ENCODE results near the gene ZNF771.

The ZNF771 gene

DNA sequence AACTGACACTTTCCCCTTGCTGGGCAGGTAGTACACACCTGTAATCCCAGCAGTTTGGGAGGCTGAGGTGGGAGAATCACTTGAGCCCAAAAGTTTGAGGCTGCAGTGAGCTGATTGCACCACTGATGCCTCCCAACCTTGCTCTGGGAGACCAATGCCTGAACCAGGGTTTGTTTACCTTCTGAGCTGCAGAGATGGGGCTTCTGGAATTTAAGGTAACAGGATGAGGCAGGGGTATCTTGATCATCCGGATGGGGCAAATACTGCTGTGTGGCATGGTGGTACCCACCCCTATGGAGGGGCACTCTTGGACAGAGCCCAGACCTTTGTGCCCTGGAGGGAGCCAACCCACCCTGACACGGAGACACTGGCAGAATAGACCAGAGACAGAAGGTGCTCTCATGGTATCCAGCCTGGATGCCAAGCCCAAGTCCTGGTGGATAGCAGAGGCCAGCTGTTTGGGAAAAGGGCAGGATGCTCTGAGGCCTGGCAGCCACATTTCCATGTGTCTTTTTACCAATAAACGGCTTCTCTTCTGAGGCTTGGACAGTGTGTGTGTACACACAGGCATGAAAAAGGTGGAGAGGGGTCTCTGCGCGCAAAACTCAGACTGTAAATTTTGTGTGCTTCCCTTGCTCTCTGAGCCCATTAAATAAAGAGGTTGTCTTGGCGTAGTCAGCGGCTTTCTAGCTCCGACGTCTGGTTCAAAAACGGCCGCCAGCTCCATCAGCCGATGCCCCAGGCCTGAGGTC, 7.8 kb upstream of the ZNF771 start:
- DNase-seq, result no peak

DNA sequence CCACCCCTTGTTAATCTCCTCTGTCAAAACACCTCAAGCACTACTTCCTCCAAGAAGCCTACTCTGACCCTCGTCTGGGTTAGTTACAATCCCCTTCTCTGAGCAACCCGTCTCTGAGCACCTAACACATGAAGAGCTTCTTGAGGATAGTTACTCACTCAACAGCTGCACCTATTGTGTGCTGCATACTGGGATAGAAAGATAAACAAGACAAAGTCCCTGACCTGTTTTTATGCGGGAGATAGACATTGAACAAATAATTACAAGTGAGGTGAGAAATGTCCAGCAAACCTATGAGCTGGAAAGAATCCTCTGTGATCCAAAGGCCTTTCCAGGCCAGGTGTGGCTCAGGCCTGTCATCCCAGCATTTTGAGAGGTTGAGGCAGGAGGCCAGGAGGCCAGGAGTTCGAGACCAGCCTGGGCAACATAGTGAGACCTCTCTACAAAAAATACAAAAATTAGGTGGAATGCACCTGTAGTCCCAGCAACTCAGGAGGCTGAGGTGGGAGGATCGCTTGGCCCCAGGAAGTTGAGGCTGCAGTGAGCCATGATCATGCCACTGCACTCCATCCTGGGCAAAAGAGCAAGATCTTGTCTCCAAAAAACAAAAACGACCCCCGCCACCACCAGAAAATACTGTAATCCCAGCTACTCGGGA, 5.5 kb upstream of the ZNF771 start:
- no peak for DNase-seq

DNA sequence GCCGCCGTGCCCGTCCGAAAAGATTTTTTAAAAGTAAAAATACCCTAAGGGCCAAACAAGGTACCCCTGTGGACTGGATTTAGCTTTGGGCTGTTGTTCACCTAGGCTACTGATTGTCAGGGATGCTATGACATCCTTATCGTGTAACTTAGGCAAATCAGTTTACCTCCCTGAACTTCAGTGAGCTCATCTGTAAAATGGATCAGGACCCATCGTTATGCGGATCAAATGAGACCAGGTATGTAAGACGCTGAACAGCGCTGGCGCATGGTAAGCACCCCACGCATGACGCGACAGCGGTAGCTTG, 658 bp upstream of the ZNF771 start:
- DNase-seq, result peak; percentile 33

DNA sequence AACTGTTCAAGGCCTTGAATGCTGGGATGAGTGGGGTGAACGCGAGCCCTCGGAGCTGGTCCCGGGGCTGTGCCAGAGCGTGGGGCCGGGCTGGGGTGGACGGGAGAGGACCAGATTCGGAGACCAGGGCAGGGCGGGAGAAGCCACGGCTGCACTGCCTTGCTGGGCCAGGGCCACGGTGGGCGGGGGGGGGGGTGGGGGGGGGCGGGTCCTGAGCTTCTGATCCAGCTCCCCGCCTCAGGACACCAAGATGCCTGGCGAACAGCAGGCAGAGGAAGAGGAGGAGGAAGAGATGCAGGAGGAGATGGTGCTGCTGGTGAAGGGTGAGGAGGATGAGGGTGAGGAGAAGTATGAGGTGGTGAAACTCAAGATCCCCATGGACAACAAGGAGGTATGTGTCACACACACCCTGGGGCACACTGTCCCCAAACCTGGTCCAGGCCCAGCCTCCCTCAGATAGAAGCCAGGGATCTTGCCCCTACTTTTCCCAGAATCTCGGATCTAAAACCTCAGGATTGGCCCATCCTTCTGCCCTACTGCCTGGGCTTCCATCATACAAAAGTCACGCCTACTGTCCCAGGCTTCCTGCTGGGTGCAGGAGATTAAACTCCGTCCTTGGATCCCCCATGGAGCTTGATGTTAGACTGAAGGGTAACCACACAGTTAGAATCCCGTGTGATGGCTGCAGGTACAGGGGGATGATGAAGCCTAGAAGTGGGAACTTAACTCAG, 563 bp downstream of the ZNF771 start:
- no peak for DNase-seq

DNA sequence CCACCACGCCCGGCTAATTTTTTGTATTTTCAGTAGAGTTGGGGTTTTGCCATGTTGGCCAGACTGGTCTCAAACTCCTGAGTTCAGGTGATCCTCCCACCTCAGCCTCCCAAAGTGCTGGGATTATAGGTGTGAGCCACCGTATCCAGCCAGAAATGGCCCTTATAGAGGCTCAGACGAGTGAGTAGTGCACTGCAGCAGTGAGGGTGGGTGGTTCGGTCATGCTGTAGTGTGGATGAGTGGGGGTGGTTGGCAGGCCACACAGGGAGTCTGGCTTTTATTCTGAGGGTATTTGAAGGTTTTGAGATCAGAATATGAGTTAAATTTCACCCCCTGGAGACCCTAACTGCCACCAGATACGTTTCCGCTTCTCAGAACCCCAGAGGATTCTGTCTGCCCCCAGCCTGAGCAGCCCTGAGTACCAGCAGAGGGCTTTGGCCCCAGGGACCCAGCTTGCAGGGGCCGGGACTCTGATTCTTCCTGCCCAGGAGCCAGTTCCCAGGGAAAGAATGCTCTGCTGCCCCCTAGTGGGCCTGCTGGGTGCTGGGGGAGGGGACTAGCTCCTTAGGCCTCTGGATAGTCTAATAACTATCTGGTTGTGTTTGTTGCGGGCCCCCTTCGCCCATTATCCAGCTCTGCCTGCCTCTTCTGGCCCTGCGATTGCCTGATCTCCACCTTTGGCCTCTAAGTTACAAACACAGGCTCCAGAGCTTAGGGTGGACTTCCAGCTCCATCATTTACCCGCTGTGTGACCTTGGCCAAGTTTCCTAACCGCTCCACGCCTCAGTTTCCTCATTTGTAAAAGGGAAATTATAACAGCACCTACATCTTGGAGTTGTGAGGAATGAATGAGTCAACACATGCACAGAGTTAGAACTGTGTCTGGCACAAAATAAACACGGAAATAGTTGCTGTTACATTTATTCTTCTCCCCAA, 2.0 kb downstream of the ZNF771 start:
- DNase-seq, result peak; percentile 95

DNA sequence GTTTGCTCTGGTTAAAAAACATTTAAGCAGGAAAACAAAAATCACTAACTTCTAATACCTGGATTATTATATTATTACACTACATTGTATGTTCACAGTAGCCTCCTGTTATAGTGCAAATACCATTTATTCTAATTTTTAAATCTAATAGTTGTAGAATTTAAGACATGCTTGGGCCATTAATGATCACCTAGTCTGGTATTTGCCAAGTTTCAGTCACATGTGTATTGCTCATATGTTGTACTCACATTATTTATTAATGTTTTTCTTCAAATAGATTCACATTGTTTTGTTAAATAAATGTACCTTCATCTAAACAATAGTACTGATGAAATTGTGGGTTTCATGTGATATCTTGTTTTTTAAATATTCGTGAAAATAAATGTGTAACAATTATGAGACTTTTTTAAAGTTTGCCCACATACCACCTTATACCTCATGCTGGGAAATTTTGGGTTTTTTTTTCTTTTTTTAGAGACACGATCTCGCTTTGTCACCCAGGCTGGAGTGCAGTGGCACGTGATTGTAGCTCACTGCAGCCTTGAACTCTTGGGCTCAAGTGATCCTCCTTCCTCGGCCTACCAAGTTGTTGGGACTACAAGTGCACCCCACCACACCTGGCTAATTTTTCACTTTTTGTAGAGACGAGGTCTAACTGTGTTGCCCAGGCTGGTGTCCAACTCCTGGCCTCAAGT, 5.9 kb downstream of the ZNF771 start:
- DNase-seq, result no peak

DNA sequence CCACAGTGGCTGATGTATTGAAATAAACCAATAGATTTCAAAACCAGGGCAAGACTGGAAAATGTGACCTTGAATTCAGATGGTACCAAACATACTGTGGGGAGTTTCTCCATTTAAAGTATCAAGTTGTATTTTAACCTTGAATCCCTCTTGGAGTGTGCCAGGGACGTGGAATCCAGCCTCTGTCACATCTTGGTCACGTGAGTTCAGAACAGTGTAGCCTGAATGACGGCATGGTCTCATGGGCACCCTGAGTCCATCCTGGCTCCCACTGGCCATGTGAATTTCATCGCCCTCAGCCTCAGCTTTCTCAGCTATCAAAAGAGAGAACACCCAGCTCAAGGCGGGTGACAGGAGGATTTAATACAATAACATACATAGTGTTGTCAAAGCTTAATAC, 6.8 kb downstream of the ZNF771 start:
- no peak for DNase-seq

DNA sequence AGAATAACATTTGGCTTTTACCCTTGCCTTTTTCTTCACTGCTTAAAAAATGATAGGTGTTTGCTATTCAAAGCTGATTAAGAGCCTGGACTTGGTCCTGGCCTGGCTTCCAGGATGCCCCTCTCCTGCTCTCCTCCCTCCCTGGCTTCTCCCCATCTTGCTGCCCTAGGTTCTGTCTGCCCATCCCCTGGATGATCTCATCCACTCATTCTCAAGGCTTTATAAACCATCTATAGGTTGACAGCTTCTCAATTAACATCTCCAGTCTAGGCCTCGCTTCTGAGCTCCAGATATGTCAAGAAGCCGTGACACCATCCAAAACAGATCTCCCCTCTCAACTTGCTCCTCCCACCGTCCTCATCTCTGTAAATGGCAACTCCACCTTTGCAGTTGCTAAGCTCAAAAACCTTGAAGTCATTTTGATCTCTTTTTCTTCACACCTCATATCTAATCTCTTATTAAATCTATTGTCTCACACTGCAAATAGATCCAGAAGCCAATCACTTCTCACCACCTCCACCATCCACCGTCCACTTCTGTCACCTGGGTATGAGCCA, 8.7 kb downstream of the ZNF771 start:
- no peak for DNase-seq

DNA sequence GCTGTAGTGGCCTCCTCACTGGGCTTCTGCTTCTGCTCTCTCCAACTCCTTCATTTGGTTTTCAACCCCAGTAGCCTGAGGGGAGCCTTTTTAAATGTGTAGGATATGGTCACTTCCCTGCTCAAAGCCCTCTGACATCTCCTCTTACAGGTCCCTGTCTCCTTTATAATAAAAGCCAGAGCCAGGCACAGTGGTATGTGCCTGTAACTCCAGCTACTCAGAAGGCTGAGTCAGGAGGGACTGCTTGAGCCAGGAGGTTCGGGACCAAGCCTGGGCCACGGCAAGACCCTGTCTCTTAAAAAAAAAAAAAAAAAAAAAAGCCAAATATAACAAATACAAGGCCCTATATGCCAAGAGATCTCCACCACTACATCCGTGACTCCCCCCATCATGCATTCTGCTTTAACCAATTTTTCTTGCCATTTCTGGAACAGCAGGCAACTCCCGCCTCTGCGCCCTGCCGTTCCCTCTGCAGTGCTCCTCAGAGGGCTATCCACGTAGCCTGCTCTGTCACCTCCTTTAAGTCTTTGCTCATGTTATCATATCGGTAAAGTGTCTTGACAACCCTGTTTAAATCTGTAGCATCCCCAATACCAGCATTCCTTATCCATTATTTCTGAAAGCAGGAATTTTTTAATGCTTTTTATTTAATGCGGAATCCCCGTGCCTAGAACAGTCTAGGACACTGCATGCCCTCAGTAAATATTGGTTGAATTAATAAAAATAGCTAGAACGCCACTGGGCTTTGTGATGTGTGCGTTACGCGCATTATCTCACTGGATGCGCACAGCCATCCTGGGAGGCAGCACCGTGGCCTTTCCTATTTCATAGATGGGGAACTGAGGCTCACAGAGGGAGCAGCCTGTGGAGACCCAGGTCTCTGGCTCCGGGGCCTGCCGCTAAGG, 9.5 kb downstream of the ZNF771 start:
- no peak for DNase-seq

DNA sequence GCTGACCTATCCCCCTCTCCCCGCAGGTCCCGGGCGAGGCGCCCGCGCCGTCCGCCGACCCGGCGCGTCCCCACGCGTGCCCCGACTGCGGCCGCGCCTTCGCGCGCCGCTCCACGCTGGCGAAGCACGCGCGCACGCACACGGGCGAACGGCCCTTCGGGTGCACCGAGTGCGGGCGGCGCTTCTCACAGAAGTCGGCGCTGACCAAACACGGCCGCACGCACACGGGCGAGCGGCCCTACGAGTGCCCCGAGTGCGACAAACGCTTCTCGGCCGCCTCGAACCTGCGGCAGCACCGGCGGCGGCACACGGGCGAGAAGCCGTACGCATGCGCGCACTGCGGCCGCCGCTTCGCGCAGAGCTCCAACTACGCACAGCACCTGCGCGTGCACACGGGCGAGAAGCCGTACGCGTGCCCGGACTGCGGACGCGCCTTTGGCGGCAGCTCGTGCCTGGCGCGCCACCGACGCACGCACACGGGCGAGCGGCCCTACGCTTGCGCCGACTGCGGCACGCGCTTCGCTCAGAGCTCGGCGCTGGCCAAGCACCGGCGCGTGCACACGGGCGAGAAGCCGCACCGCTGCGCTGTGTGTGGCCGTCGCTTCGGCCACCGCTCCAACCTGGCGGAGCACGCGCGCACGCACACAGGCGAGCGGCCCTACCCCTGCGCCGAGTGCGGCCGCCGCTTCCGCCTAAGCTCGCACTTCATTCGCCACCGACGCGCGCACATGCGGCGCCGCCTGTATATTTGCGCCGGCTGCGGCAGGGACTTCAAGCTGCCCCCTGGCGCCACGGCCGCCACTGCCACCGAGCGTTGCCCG, 10.3 kb downstream of the ZNF771 start:
- peak; percentile 95 for DNase-seq

DNA sequence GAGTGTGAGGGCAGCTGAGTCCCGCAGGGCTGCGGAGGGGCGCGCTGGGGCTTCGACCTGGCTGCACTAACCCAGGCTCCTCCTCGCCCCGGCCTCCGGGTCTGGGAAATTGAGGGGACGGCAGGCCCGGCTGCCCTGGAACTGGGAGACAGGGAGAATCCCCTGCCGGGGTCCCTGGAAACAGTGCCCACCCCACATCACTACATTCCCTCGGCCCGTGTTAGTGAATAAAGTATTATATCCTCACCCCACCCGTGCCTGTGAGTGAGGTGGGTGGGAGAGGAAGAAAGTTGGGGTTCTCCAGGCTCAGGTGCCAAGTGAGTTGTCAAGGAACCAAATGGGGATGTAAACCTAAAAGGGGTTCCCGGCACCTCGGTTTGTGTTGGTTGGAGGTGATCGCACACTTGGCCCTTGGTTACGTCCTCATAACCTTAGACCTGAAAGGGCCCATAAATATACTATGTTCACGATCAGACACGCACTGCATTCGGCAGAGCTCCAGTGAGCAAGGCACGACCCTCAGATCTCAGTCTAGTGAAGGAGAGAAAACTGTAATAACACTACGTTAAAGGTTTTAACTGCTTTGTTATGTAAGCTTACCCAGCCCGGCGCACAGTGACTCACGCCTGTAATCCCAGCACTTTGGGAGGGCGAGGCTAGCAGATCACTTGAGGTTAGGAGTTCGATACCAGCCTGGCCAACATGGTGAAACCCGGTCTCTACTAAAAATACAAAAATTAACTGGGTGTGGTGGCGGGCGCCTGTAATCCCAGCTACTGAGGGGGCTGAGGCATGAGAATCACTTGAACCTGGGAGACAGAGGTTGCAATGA, 11.2 kb downstream of the ZNF771 start:
- DNase-seq, result no peak

DNA sequence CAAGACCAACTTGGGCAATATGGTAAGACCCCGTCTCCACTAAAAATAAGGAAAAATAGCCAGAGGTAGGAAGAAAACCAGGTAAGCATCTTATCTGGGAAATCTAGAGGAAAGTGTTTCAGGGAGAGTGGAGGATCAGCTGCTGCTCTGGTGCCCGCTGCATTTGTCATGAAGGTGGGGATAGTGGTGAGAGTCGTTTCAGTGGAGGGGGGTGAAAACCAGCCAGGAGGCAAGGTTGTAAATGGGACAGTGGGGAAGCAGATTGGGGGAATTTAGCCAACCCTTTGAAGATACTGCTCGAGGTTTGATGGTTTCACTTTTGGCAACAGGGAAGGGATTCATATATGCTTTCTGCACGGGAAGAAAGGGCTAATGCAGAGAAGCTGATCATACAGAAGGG, 13.6 kb downstream of the ZNF771 start:
- no peak for DNase-seq

DNA sequence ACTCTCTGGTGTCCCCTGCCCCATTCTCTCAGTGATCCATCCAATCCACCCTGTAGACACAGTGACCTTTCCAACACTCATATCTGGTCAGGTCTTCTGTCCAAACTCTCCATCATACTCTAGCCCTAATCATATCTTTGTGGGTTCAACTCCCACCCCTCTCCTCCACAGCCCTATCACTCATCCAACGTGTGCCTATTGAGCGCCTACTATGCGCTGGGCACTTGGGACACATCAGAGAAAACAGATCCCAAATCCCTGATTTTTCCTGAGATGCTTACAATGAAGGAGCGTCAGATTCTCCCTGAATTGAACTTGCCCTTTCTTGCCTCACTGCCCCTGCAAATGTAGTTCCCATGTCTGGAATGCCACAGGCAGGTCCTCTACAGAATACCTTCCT, 20.6 kb downstream of the ZNF771 start:
- no peak for DNase-seq

DNA sequence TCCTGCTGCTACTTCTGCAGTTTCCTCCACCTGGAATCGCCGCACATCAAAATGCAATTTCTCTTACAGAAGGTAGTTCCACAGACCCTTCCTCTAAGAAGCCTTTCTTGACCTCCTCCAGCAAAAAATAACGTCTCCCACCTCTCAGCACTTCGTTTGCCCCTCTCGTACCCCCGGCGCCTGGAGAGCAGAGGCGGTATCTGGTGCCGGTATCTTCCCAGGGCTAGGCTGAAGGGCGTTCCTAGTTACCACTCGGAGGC, 21.9 kb downstream of the ZNF771 start:
- DNase-seq, result no peak

DNA sequence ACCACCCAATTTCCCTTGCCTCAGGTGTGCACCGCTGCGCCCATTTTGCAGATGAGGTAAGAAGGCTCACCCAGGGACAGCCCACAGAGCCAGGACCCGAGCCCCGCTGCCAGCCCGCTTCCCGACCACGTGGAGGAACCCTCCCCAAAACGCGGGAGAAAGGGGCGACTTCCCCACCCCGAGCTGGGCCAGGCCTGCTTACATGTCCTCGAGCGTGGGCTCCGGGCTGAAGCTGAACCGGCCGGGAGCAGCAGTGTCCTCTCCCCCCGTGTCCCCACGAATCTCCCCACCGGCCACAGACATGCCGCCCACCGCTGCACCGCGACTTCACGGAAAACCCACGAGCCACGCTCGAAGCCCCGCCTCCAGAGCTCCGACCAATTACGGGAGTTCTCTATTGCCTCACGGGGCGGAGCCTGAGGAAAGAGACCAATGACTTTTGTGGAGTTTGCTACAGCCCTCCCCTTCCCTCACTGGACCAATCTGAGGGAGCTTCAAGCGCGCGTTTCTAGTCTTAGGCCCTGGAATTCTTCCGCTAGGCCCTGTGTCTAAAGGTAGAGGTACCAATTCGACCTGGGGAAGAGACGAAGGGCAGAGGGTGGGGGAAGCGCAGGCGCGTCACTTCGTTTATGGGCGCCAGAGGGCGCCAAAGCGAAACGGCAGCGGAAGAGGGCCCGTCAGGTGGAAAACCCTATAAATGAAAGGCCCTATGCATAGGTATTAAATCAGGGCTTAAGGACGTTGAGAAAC, 22.4 kb downstream of the ZNF771 start, which contains the start of gene DCTPP1:
DCTPP1 (minus strand) TSS at position 353 of the 750 bp plus-strand sequence; CDS start at position 303, 50 bp downstream.
- peak; percentile 99 for DNase-seq

DNA sequence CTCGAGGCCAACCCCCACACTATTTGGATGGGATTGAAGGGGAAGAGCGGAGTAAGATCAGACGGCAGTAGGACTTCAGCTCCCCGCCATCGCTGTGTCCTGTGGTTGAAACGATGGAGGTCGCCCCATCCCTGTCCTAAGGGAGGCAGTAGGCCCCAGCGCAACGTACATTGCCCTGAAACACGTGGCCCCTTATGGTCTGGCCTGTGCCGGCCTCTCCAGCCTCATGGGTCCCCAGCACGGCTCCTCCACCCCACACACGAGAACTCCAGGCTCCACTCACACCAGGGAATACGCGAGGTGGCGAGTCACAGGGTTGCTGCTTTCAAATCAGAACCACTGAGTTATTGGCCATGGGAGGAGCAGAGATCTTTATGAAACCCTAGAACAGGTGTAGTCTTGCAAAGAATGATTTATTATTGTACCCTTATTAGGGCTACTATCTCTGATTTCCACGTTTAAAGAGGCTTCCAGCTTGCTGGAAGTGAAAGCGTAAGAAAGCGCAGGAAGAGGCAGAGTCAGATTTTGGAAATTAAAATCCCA, 23.1 kb downstream of the ZNF771 start:
- DNase-seq, result no peak

DNA sequence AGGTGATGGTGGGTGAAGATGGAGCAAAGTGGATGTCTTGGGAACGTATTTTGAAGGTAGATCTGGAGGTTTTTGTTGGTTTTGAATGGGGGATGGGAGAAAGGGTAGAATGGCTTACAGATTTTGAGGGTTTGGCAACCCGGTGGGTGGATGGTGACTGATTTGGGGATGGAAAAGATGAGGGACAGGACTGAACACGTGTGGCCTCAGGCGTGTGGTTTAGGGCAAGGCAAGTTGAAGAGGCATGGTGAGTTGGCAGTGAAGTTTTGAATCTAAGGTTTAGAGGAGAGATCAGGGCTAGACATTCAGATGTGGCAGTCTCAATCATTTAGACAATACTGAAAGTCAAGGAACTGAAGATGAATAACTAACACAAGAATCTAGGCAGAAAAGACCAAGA, 27.4 kb downstream of the ZNF771 start:
- DNase-seq, result peak; percentile 81

DNA sequence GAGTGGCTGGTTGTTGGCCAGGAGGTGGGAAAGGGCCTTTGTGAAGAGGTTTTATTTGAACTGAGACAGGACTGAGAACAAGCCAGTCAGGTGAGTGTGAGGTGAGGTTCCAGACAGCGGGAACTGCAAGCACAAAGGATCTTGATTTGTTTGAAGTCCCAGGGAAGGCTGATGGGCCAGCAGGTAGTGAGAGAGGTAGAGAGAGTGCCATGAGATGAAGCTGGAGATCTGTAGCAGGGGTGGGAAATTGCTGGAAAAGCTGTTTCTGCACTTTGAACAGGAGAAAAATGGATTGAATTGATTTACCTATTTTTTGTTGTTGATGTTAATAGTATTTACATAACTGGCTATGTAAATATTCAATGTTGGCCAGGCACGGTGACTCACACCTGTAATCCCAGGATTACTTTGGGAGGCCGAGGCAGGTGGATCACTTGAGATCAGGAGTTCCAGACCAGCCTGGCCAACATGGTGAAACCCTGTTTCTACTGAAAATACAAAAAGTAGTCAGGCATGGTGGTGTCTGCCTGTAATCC, 30.2 kb downstream of the ZNF771 start:
- no peak for DNase-seq
